Activated CD8-positive, alpha-beta memory T cell treated with anti-CD3 and anti-CD28 coated beads, Interleukin-2, amount 50 U/mL, for 1 hour (primary cell): ENCODE measurements around the gene GMDS.
"Not testable (repeated sequence)": the region's sequence is repeated elsewhere in the genome, so short reads cannot be mapped to it uniquely, and the experiment has no call there.

Source experiments
- DNase-seq: peaks from one replicate; pipeline ENCODE4 v3.0.0-alpha.2; 2020; ENCODE audit errors: extremely low read depth

The GMDS gene

GRCh38 chr6:1686117-1687098, 559.0 kb downstream of the GMDS start:
- no peak for DNase-seq

GRCh38 chr6:1679688-1680068, 565.7 kb downstream of the GMDS start:
- DNase-seq = no peak

- DNase-seq = no peak
Observed at GRCh38 chr6:1679031-1679687, 566.2 kb downstream of the GMDS start.

GRCh38 chr6:1678201-1678600, 567.2 kb downstream of the GMDS start:
- DNase-seq = no peak

- no peak for DNase-seq
Observed at GRCh38 chr6:1672379-1672778, 573.0 kb downstream of the GMDS start.

- DNase-seq = no peak
Observed at GRCh38 chr6:1670711-1671462, 574.5 kb downstream of the GMDS start.

- no peak for DNase-seq
Observed at GRCh38 chr6:1669996-1670395, 575.4 kb downstream of the GMDS start.

- not testable (repeated sequence) for DNase-seq
Observed at GRCh38 chr6:1668456-1668855, 576.9 kb downstream of the GMDS start.

- no peak for DNase-seq
Observed at GRCh38 chr6:1667805-1668175, 577.6 kb downstream of the GMDS start.

- DNase-seq = no peak
Observed at GRCh38 chr6:1667012-1667804, 578.2 kb downstream of the GMDS start.

GRCh38 chr6:1665214-1665613, 580.2 kb downstream of the GMDS start:
- DNase-seq = no peak

- DNase-seq = no peak
Observed at GRCh38 chr6:1664329-1664728, 581.1 kb downstream of the GMDS start.

- no peak for DNase-seq
Observed at GRCh38 chr6:1663511-1663910, 581.9 kb downstream of the GMDS start.

- no peak for DNase-seq
Observed at GRCh38 chr6:1662534-1662933, 582.9 kb downstream of the GMDS start.

GRCh38 chr6:1659816-1660215, 585.6 kb downstream of the GMDS start:
- no peak for DNase-seq

- DNase-seq = no peak
Observed at GRCh38 chr6:1658212-1659005, 587.0 kb downstream of the GMDS start.

GRCh38 chr6:1657771-1658165, 587.6 kb downstream of the GMDS start:
- no peak for DNase-seq

- no peak for DNase-seq
Observed at GRCh38 chr6:1657116-1657770, 588.2 kb downstream of the GMDS start.

GRCh38 chr6:1654054-1654453, 591.4 kb downstream of the GMDS start:
- no peak for DNase-seq

- no peak for DNase-seq
Observed at GRCh38 chr6:1652842-1653241, 592.6 kb downstream of the GMDS start.
